Endothelial cell of coronary artery (primary cell): ENCODE results near the gene AZGP1. TPM values are rescaled to one million over a fixed set of nuclear protein-coding genes. Genes with fewer than 3 reads are reported as not detected.

Experiments
- total RNA-seq: library from RNA; depleted of rRNA; stranded (reverse); fragments of >200 nt; gene quantifications from 2 replicates; pipeline ENCODE4 v1.2.3, GENCODE V29; 2014

Gene AZGP1
- total RNA-seq, result not detected in 2 replicates

GRCh38 chr7:99975782-99976521 lies at the start of gene AZGP1:
Gene AZGP1, minus strand, starts transcription at chr7:99976031. Its CDS starts 11 bp downstream, at chr7:99976020.

GRCh38 chr7:100015232-100016214 lies 39.7 kb upstream of the AZGP1 start, which contains the start of gene ZKSCAN1:
Gene ZKSCAN1, plus strand, starts transcription at chr7:100015596. Its CDS starts 7,911 bp downstream, at chr7:100023507.

GRCh38 chr7:99928994-99929729 lies 46.7 kb downstream of the AZGP1 start, which contains the start of gene GJC3:
Gene GJC3, minus strand, starts transcription at chr7:99929620. Its CDS starts 0 bp downstream, at chr7:99929620.

GRCh38 chr7:99918959-99919813 lies 56.6 kb downstream of the AZGP1 start, which contains the start of gene TRIM4:
Gene TRIM4, minus strand, starts transcription at chr7:99919530. Its CDS starts 129 bp downstream, at chr7:99919401.

Other genes starting within 250 kb of the AZGP1 start
- not detected in 2 replicates for gene CYP3A7, start 240.8 kb downstream of the AZGP1 start, total RNA-seq
- not detected in 2 replicates for gene CYP3A4, start 191.8 kb downstream of the AZGP1 start, total RNA-seq
- not detected in 2 replicates for gene CYP3A43, start 148.0 kb downstream of the AZGP1 start, total RNA-seq
- gene OR2AE1, start 99.0 kb downstream of the AZGP1 start, total RNA-seq, result 0.09 and 0.18 TPM in 2 replicates
- 13.6 and 22.7 TPM in 2 replicates for gene TRIM4, start 56.5 kb downstream of the AZGP1 start, total RNA-seq
- 0.09 and 0.18 TPM in 2 replicates for gene GJC3, start 46.4 kb downstream of the AZGP1 start, total RNA-seq
- gene ZKSCAN1, start 39.6 kb upstream of the AZGP1 start, total RNA-seq, result 30.4 and 38.8 TPM in 2 replicates
- gene ZSCAN21, start 73.7 kb upstream of the AZGP1 start, total RNA-seq, result 6.8 and 7.3 TPM in 2 replicates
- 20.7 and 21.0 TPM in 2 replicates for gene ZNF3, start 105.7 kb upstream of the AZGP1 start, total RNA-seq
- gene COPS6, start 112.9 kb upstream of the AZGP1 start, total RNA-seq, result 94.6 and 127 TPM in 2 replicates
- 51.6 and 123 TPM in 2 replicates for gene MCM7, start 125.4 kb upstream of the AZGP1 start, total RNA-seq
- 20.4 and 28.5 TPM in 2 replicates for gene AP4M1, start 125.6 kb upstream of the AZGP1 start, total RNA-seq
- 22.1 and 25.5 TPM in 2 replicates for gene TAF6, start 143.3 kb upstream of the AZGP1 start, total RNA-seq
- 34.2 and 36.7 TPM in 2 replicates for gene CNPY4, start 143.6 kb upstream of the AZGP1 start, total RNA-seq
- gene MBLAC1, start 150.9 kb upstream of the AZGP1 start, total RNA-seq, result 1.7 and 2.2 TPM in 2 replicates
- 114 and 120 TPM in 2 replicates for gene LAMTOR4, start 172.9 kb upstream of the AZGP1 start, total RNA-seq
- gene TRAPPC14, start 182.7 kb upstream of the AZGP1 start, total RNA-seq, result 7.3 and 8.5 TPM in 2 replicates
- gene GAL3ST4, start 192.6 kb upstream of the AZGP1 start, total RNA-seq, result 0.36 and 1.1 TPM in 2 replicates
- gene GPC2, start 201.3 kb upstream of the AZGP1 start, total RNA-seq, result 3.9 and 5.6 TPM in 2 replicates
- gene STAG3, start 201.9 kb upstream of the AZGP1 start, total RNA-seq, result 0.09 and 0.19 TPM in 2 replicates
- not detected in 2 replicates for gene PVRIG, start 243.9 kb upstream of the AZGP1 start, total RNA-seq